Measurements from ENCODE around the gene C2CD3.

C2CD3 gene

GRCh38 chr11:74018331-74019005 lies 152.3 kb downstream of the C2CD3 start:
- DNase-seq: no peak

- no peak for DNase-seq
Observed at GRCh38 chr11:74017631-74018030, 153.2 kb downstream of the C2CD3 start.

- DNase-seq: no peak
Observed at GRCh38 chr11:74015919-74016684, 154.7 kb downstream of the C2CD3 start.

GRCh38 chr11:74014880-74015279 lies 155.9 kb downstream of the C2CD3 start:
- no peak for DNase-seq

- no peak for DNase-seq
Observed at GRCh38 chr11:74013141-74013540, 157.7 kb downstream of the C2CD3 start.

- DNase-seq: no peak
Observed at GRCh38 chr11:74012074-74012809, 158.6 kb downstream of the C2CD3 start.

GRCh38 chr11:74011360-74012073 lies 159.3 kb downstream of the C2CD3 start:
- no peak for DNase-seq

GRCh38 chr11:74010306-74011300 lies 160.2 kb downstream of the C2CD3 start:
- DNase-seq: no peak

GRCh38 chr11:74009675-74010305 lies 161.0 kb downstream of the C2CD3 start:
- no peak for DNase-seq

- no peak for DNase-seq
Observed at GRCh38 chr11:74009230-74009547, 161.6 kb downstream of the C2CD3 start.

- DNase-seq: no peak
Observed at GRCh38 chr11:74008373-74009229, 162.2 kb downstream of the C2CD3 start, which contains the start of gene UCP3. Gene UCP3, minus strand, starts transcription at chr11:74009085. Its CDS starts 2,043 bp downstream, at chr11:74007042.

GRCh38 chr11:74007691-74008372 lies 163.0 kb downstream of the C2CD3 start:
- no peak for DNase-seq

GRCh38 chr11:74006743-74007304 lies 164.0 kb downstream of the C2CD3 start:
- DNase-seq: no peak

- no peak for DNase-seq
Observed at GRCh38 chr11:74005721-74006517, 164.9 kb downstream of the C2CD3 start.

- DNase-seq: no peak
Observed at GRCh38 chr11:74004759-74005615, 165.8 kb downstream of the C2CD3 start.

GRCh38 chr11:74004046-74004695 lies 166.6 kb downstream of the C2CD3 start:
- DNase-seq: no peak

GRCh38 chr11:74002832-74003231 lies 168.0 kb downstream of the C2CD3 start:
- DNase-seq: no peak
